GM15510 (cell line): Measurements from ENCODE around the gene BBS5.

Experiments
- POLR2A ChIP-seq: IDR thresholded peaks from 3 replicates; pipeline ENCODE4 v1.6.1; 2011; ENCODE audit warnings: borderline replicate concordance; ENCODE audit not compliant: insufficient read length; ENCODE audit errors: extremely low read depth

Gene BBS5

DNA sequence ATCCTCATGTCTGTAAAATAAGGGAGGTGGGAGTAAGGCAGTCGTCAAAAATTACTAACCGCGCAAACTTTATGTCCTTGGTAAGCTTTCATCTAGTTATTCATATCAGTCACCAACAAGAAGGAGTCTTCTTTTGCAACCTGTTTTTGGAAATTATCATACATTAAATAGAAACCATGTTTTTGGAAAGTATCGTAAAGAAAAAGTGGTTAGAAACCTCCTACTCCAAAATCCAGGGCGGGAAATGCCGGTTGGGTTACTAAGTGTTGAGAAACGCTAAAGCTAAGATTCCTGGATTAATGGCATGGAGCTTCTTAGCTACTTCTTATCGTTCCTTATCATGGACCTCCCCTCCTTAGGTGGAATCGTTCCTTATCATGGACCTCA, 778 bp downstream of the BBS5 start:
- no peak for TF ChIP-seq POLR2A

- TF ChIP-seq POLR2A, result no peak
These were observed 6.4 kb downstream of the BBS5 start for GRCh38 chr2:169485650-169486138.

DNA sequence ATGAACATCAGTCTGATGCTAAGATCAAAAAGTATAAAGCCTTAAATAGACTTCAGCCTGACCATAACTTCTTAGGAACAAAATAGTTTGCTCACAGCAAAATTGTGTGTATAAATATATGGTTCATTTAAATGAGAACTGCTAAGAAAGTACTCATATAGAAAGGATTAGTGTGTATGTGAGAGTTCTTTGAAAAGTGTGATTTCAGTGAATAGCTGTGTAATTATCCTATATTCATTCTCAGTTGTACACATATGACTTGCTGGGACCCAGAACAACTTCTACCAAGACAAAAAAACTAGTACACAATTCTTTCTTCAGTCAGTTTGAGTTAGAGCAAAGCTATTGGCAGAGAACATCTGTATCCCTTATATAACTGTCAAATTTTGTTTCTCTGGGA, 7.2 kb downstream of the BBS5 start:
- TF ChIP-seq POLR2A, result no peak

GRCh38 chr2:169490834-169491233, 11.5 kb downstream of the BBS5 start:
- no peak for TF ChIP-seq POLR2A

GRCh38 chr2:169491378-169491777, 12.1 kb downstream of the BBS5 start:
- no peak for TF ChIP-seq POLR2A

- TF ChIP-seq POLR2A, result no peak
These were observed 14.1 kb downstream of the BBS5 start for GRCh38 chr2:169493360-169493759.

- no peak for TF ChIP-seq POLR2A
These were observed 16.1 kb downstream of the BBS5 start for GRCh38 chr2:169495310-169495928.

DNA sequence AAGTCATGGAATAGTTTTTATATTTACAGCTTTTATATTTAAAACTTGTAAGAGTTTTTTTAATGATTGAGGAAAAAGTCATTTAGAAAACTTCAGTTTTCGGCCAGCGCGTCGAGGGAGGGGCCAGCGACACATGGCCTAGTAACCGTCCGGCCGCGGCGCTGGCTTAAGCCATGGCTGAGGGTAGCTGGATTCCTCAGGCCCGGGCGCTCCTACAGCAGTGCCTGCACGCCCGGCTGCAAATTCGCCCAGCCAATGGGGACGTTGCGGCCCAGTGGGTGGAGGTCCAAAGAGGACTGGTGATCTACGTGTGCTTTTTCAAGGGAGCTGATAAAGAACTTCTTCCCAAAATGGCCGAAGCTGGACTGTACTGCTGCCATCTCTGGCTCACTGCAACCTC, 25.4 kb downstream of the BBS5 start:
- no peak for TF ChIP-seq POLR2A

GRCh38 chr2:169507698-169508097, 28.4 kb downstream of the BBS5 start:
- TF ChIP-seq POLR2A, result no peak

DNA sequence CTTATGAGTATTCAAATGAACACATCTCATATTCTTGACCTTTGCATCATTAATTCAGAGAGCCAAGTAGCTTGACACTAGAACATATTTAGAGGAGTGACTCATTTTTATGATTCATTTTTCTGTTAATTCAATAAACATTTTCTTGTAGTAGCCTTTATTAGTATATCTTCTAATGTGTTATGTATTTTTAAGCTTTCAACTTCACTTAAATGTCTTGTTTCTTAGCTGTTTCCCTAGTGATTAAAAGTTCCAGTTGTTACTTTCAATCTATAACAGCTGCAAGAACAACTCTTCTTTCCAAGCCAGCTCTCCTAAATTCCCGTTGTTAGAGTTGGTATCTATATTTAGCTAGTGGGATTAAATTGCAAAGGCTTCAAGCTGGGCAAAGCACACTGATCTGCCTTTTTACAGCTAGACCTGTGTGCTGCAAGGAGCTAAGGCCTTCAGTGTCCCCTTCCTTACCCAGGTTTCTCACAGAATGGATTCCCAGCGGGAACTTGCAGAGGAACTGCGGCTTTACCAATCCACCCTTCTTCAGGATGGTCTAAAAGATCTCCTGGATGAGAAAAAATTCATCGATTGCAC, 30.1 kb downstream of the BBS5 start, which contains the start of gene KLHL41:
Gene KLHL41 (plus strand): TSS at position 405 of the 588 bp plus-strand sequence. CDS start 77 bp downstream, at position 482.
- TF ChIP-seq POLR2A, result no peak

DNA sequence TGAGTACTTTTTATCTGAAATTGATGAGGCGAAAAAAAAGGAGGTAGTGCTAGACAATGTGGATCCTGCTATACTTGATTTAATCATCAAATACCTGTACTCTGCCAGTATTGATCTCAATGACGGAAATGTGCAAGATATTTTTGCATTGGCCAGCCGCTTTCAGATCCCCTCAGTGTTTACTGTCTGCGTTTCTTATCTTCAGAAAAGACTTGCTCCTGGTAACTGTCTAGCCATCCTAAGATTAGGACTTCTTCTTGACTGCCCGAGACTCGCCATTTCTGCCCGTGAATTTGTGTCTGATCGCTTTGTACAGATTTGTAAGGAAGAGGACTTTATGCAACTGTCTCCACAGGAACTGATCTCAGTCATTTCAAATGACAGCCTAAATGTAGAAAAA, 30.7 kb downstream of the BBS5 start:
- no peak for TF ChIP-seq POLR2A

GRCh38 chr2:169510496-169510895, 31.2 kb downstream of the BBS5 start:
- no peak for TF ChIP-seq POLR2A

- no peak for TF ChIP-seq POLR2A
These were observed 32.5 kb downstream of the BBS5 start for GRCh38 chr2:169511818-169512217.

DNA sequence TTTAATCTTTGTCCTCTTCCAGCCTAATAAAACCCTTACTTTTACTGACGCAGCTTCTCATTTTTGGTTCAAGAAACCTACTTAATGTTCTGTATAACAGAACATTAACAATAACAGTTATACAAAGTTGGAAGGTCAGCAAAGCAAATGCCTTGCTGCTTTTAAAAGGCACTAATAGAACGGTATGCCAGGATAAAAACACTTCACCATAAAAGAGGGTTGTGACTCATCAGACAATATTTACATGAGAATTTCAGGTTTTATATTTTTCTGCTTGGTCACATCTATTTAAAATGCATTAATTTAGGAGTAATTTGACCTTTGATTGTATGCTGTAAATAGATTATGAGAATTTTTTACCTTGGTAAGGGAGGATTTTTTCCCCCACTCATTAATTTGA, 33.2 kb downstream of the BBS5 start:
- TF ChIP-seq POLR2A, result no peak

DNA sequence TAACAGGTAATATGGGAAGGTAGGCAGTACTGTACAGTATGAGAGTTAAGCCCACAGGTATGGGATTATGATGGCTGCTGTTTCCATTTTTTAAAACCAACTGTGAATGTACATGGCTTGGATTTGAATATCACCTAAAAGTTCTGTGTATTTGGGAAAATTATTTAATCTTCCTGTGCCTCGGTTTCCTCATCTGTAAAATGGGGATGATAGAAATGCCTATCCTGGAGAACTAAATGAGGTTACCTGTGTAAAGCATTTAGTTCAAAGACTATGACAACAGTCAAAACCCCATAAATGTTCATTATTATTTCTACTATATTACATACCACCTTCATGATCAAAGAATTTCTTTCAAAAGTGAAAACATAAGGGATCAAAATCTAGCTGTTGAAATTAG, 33.8 kb downstream of the BBS5 start:
- no peak for TF ChIP-seq POLR2A

DNA sequence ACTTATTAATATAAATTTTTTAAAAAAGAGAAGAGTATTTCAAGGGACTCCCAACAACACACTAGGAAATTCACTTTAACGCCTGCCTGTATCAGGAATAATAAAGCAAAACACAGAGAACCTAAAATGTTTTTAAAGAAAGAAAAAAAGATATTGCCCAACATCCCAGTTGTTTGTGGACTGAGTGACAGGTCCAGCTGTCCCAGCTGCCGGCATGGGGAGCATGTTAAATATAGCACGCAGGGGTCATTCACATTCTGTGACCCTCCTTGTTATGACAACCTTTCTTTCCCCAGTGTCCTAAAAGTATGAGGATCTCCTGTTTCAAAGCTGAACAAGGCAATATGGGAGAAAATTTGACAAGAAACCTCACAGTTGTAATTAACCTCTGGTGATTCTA, 34.6 kb downstream of the BBS5 start:
- TF ChIP-seq POLR2A, result no peak
